ENCODE data around the gene ZEB1.
"Not testable (repeated sequence)": the region's sequence is repeated elsewhere in the genome, so short reads cannot be mapped to it uniquely, and the experiment has no call there.

DNA sequence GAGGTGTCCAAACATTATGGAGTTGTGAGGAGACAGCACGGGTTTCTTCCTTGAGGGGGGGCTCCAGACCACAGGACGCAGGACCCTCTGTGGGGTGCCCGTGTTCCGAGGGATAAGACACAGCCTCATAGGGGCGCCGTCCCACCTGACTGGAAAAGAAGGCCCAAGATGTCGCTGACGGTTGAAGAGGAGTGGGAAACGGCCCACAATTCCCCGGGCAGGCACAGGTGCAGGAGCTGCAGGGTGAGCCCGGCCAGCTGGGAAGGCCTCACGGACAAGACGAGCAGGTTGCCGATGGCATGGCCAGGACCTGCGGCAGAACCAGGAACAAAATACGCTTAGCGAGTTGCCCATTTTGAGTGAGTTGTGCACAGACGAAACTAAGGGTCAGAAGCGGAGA is 44.7 kb downstream of the ZEB1 start:
- TF ChIP-seq NUFIP1 (IDR thresholded peaks at IDR 0.05; ENCODE audit: partially characterized antibody); EHMT2 (IDR thresholded peaks at IDR 0.05); SPI1 (IDR thresholded peaks at IDR 0.05; ENCODE audit: borderline replicate concordance, low read depth, low read length); ZNF324 (CRISPR knock-in tag; IDR thresholded peaks at IDR 0.05); ZC3H11A (IDR thresholded peaks at IDR 0.05; ENCODE audit: low read depth, low read length); HCFC1 (IDR thresholded peaks at IDR 0.05; ENCODE audit: low read depth, low read length); PRMT5 (CRISPR knock-in tag; IDR thresholded peaks at IDR 0.05); POLR2AphosphoS5 (IDR thresholded peaks at IDR 0.05; ENCODE audit: control insufficient read depth, insufficient read depth, low read depth, low read length); NR1H2 (CRISPR knock-in tag; IDR thresholded peaks at IDR 0.05); ZNF3 (CRISPR knock-in tag; IDR thresholded peaks at IDR 0.05); SMC3 (conservative IDR thresholded peaks at IDR 0.05; ENCODE audit: insufficient read depth, low read depth, low read length): not testable (repeated sequence)
- TF ChIP-seq, protein P1, sequence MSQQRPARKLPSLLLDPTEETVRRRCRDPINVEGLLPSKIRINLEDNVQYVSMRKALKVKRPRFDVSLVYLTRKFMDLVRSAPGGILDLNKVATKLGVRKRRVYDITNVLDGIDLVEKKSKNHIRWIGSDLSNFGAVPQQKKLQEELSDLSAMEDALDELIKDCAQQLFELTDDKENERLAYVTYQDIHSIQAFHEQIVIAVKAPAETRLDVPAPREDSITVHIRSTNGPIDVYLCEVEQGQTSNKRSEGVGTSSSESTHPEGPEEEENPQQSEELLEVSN (IDR thresholded peaks at IDR 0.05; ENCODE audit: borderline replicate concordance in 1 of 2, extremely low read depth in 1 of 2, insufficient read depth in 1 of 2, insufficient read length in 1 of 2, low read depth in 1 of 2, low read length in 1 of 2, poor library complexity in 1 of 2, severe bottlenecking in 1 of 2), result not testable (repeated sequence)
- TF ChIP-seq, protein P2, sequence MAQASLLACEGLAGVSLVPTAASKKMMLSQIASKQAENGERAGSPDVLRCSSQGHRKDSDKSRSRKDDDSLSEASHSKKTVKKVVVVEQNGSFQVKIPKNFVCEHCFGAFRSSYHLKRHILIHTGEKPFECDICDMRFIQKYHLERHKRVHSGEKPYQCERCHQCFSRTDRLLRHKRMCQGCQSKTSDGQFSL (CRISPR knock-in tag; IDR thresholded peaks at IDR 0.05), result not testable (repeated sequence)
- TF ChIP-seq, protein P2 (tag; IDR thresholded peaks at IDR 0.05), result not testable (repeated sequence)
- TF ChIP-seq, protein P3, sequence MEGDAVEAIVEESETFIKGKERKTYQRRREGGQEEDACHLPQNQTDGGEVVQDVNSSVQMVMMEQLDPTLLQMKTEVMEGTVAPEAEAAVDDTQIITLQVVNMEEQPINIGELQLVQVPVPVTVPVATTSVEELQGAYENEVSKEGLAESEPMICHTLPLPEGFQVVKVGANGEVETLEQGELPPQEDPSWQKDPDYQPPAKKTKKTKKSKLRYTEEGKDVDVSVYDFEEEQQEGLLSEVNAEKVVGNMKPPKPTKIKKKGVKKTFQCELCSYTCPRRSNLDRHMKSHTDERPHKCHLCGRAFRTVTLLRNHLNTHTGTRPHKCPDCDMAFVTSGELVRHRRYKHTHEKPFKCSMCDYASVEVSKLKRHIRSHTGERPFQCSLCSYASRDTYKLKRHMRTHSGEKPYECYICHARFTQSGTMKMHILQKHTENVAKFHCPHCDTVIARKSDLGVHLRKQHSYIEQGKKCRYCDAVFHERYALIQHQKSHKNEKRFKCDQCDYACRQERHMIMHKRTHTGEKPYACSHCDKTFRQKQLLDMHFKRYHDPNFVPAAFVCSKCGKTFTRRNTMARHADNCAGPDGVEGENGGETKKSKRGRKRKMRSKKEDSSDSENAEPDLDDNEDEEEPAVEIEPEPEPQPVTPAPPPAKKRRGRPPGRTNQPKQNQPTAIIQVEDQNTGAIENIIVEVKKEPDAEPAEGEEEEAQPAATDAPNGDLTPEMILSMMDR (IDR thresholded peaks at IDR 0.05 in 2 of 3, conservative IDR thresholded peaks at IDR 0.05 in 1 of 3; ENCODE audit: insufficient read depth in 2 of 3, low read depth in 1 of 3, low read length in 3 of 3), result not testable (repeated sequence)
